Stimulated activated CD4-positive, alpha-beta T cell treated with anti-CD3 and anti-CD28 coated beads, Interleukin-4, amount 100 ng/mL, for 4 hours (primary cell): ENCODE data around the gene CDH13.

Source experiments
- DNase-seq, 2 experiments: peaks; one replicate each; pipeline ENCODE4 v3.0.0-alpha.2; 2020

CDH13 gene

GRCh38 chr16:83070416-83071209, 443.8 kb downstream of the CDH13 start:
- DNase-seq: no peak

GRCh38 chr16:83075956-83076355, 449.2 kb downstream of the CDH13 start:
- DNase-seq: no peak

GRCh38 chr16:83083361-83083760, 456.6 kb downstream of the CDH13 start:
- DNase-seq: no peak

GRCh38 chr16:83085660-83086059, 458.9 kb downstream of the CDH13 start:
- DNase-seq: no peak

- no peak for DNase-seq
Observed at GRCh38 chr16:83095941-83096692, 469.3 kb downstream of the CDH13 start.

GRCh38 chr16:83098536-83098935, 471.8 kb downstream of the CDH13 start:
- DNase-seq: no peak

GRCh38 chr16:83100679-83101078, 473.9 kb downstream of the CDH13 start:
- DNase-seq: no peak

GRCh38 chr16:83102336-83102735, 475.6 kb downstream of the CDH13 start:
- no peak for DNase-seq

GRCh38 chr16:83105279-83106077, 478.7 kb downstream of the CDH13 start:
- DNase-seq: no peak

- no peak for DNase-seq
Observed at GRCh38 chr16:83109490-83110125, 482.8 kb downstream of the CDH13 start.

- DNase-seq: no peak
Observed at GRCh38 chr16:83110269-83110668, 483.5 kb downstream of the CDH13 start.

GRCh38 chr16:83113317-83113716, 486.5 kb downstream of the CDH13 start:
- no peak for DNase-seq

- DNase-seq: no peak
Observed at GRCh38 chr16:83113811-83114210, 487.0 kb downstream of the CDH13 start.

GRCh38 chr16:83115491-83116232, 488.9 kb downstream of the CDH13 start:
- DNase-seq: no peak

GRCh38 chr16:83116274-83116892, 489.6 kb downstream of the CDH13 start:
- DNase-seq: no peak

- no peak for DNase-seq
Observed at GRCh38 chr16:83117810-83118209, 491.0 kb downstream of the CDH13 start.

- DNase-seq: no peak
Observed at GRCh38 chr16:83118365-83118764, 491.6 kb downstream of the CDH13 start.

- no peak for DNase-seq
Observed at GRCh38 chr16:83125999-83126568, 499.3 kb downstream of the CDH13 start.

- no peak for DNase-seq
Observed at GRCh38 chr16:83128041-83128440, 501.3 kb downstream of the CDH13 start.

GRCh38 chr16:83130039-83130438, 503.3 kb downstream of the CDH13 start:
- DNase-seq: no peak

GRCh38 chr16:83134638-83135037, 507.9 kb downstream of the CDH13 start:
- no peak for DNase-seq
